Uterus (tissue), 2 donors: ENCODE data around the gene ZNF738.
"Not testable (repeated sequence)": the region's sequence is repeated elsewhere in the genome, so short reads cannot be mapped to it uniquely, and the experiment has no call there.

Experiments used
- POLR2A ChIP-seq, 2 donors: fragments of 450-650 bp; IDR thresholded peaks; one replicate each; pipeline ENCODE4 v1.6.1; 2016; ENCODE audit warnings: antibody characterized with exemption in 2 of 2, mild to moderate bottlenecking in 1 of 2, moderate library complexity in 1 of 2
- TF ChIP-seq, protein P1 (sequence below), 4 experiments: fragments of 200-600 bp in 2 of 4; fragments of 450-650 bp in 2 of 4; sonication (generic) in 2 of 4; IDR thresholded peaks; one replicate each; pipeline ENCODE4 v1.5.1; 2016 to 2019; ENCODE audit warnings: antibody characterized with exemption in 4 of 4, mild to moderate bottlenecking in 2 of 4, moderate library complexity in 1 of 4

DNA sequence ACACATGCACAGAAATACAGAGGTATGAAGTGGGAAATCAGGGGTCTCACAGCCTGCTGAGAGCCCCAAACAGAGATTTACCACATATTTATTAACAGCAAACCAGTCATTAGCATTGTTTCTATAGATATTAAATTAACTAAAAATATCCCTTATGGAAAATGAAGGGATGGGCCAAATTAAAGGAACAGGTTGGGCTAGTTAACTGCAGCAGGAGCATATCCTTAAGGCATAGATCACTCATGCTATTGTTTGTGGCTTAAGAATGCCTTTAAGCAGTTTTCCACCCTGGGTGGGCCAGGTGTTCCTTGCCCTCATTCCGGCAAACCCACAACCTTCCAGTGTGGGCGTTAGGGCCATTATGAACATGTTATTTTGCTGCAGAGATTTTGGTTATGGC is 14.0 kb upstream of the ZNF738 start:
- TF ChIP-seq, protein P1, sequence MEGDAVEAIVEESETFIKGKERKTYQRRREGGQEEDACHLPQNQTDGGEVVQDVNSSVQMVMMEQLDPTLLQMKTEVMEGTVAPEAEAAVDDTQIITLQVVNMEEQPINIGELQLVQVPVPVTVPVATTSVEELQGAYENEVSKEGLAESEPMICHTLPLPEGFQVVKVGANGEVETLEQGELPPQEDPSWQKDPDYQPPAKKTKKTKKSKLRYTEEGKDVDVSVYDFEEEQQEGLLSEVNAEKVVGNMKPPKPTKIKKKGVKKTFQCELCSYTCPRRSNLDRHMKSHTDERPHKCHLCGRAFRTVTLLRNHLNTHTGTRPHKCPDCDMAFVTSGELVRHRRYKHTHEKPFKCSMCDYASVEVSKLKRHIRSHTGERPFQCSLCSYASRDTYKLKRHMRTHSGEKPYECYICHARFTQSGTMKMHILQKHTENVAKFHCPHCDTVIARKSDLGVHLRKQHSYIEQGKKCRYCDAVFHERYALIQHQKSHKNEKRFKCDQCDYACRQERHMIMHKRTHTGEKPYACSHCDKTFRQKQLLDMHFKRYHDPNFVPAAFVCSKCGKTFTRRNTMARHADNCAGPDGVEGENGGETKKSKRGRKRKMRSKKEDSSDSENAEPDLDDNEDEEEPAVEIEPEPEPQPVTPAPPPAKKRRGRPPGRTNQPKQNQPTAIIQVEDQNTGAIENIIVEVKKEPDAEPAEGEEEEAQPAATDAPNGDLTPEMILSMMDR (IDR thresholded peaks at IDR 0.05) = not testable (repeated sequence)
- not testable (repeated sequence) for TF ChIP-seq POLR2A (IDR thresholded peaks at IDR 0.05)
